SK-N-SH treated with all-trans-retinoic acid at 6 μM for 48 hours (cell line): Measurements from ENCODE around the gene FCHSD2.

Source experiments
- ATAC-seq: fragments of 200-7000 bp; cut with Tn5 transposase; 3 replicates; pipeline ENCODE4 v1.9.1; 2020; ENCODE audit warnings: mild to moderate bottlenecking, moderate library complexity
- ARNTL ChIP-seq: fragments of 450-650 bp; formaldehyde crosslinking; IDR thresholded peaks from 2 replicates; pipeline ENCODE4 v1.5.0; 2020; ENCODE audit warnings: low read depth, mild to moderate bottlenecking, moderate library complexity, borderline replicate concordance
- BACH2 ChIP-seq: fragments of 250-450 bp; sonication (Bioruptor Pico); IDR thresholded peaks from 2 replicates; pipeline ENCODE4 v1.9.0; 2021; ENCODE audit warnings: mild to moderate bottlenecking, borderline replicate concordance
- ESRRG ChIP-seq: fragments of 250-450 bp; sonication (Bioruptor Pico); IDR thresholded peaks from 2 replicates; pipeline ENCODE4 v1.6.1; 2021; ENCODE audit warnings: mild to moderate bottlenecking
- GLIS3 ChIP-seq: fragments of 250-450 bp; sonication (Bioruptor Pico); IDR thresholded peaks from 2 replicates; pipeline ENCODE4 v1.5.0; 2020; ENCODE audit warnings: mild to moderate bottlenecking, moderate library complexity
- ISL1 ChIP-seq: fragments of 250-450 bp; sonication (Bioruptor Pico); IDR thresholded peaks from 2 replicates; pipeline ENCODE4 v2.1.2; 2022; ENCODE audit warnings: mild to moderate bottlenecking, moderate library complexity
- PPARA ChIP-seq: fragments of 250-450 bp; sonication (Bioruptor Pico); IDR thresholded peaks from 2 replicates; pipeline ENCODE4 v1.5.0; 2020; ENCODE audit warnings: mild to moderate bottlenecking, borderline replicate concordance
- RARB ChIP-seq: fragments of 250-450 bp; sonication (Bioruptor Pico); IDR thresholded peaks from 2 replicates; pipeline ENCODE4 v1.8.0; 2021; ENCODE audit warnings: mild to moderate bottlenecking, moderate library complexity
- SNAI2 ChIP-seq: fragments of 250-450 bp; sonication (Bioruptor Pico); IDR thresholded peaks from 2 replicates; pipeline ENCODE4 v1.5.0; 2020; ENCODE audit warnings: mild to moderate bottlenecking, moderate library complexity
- TCF4 ChIP-seq: fragments of 250-450 bp; sonication (Bioruptor Pico); IDR thresholded peaks from 2 replicates; pipeline ENCODE4 v1.8.0; 2021; ENCODE audit warnings: mild to moderate bottlenecking, moderate library complexity, borderline replicate concordance
- TOX ChIP-seq: fragments of 250-450 bp; sonication (Bioruptor Pico); IDR thresholded peaks from 2 replicates; pipeline ENCODE4 v1.8.0; 2021; ENCODE audit warnings: mild to moderate bottlenecking, moderate library complexity, borderline replicate concordance
- ZC3H10 ChIP-seq: fragments of 250-450 bp; sonication (Bioruptor Pico); IDR thresholded peaks from 2 replicates; pipeline ENCODE4 v1.5.1; 2021; ENCODE audit warnings: mild to moderate bottlenecking, moderate library complexity
- ZFP30 ChIP-seq: fragments of 450-650 bp; formaldehyde crosslinking; IDR thresholded peaks from 2 replicates; pipeline ENCODE4 v1.5.0; 2022; ENCODE audit warnings: mild to moderate bottlenecking, moderate library complexity
- ZNF565 ChIP-seq: fragments of 450-650 bp; formaldehyde crosslinking; conservative IDR thresholded peaks from 2 replicates; pipeline ENCODE4 v1.5.0; 2020; ENCODE audit warnings: low read depth, mild to moderate bottlenecking, moderate library complexity
- ZNF70 ChIP-seq: fragments of 450-650 bp; formaldehyde crosslinking; IDR thresholded peaks from 2 replicates; pipeline ENCODE4 v1.5.0; 2020; ENCODE audit warnings: mild to moderate bottlenecking, moderate library complexity
- ZNF8 ChIP-seq: fragments of 450-650 bp; formaldehyde crosslinking; IDR thresholded peaks from 2 replicates; pipeline ENCODE4 v1.5.0; 2020; ENCODE audit warnings: mild to moderate bottlenecking, moderate library complexity
- TF ChIP-seq, protein P1 (sequence below): fragments of 250-450 bp; sonication (Bioruptor Pico); IDR thresholded peaks from 2 replicates; pipeline ENCODE4 v1.5.1; 2021; ENCODE audit warnings: mild to moderate bottlenecking, moderate library complexity
- TF ChIP-seq, protein P2 (sequence below): fragments of 250-450 bp; sonication (Bioruptor Pico); IDR thresholded peaks from 2 replicates; pipeline ENCODE4 v1.5.1; 2020; ENCODE audit warnings: low read depth, mild to moderate bottlenecking, moderate library complexity
- TF ChIP-seq, protein P3 (sequence below): fragments of 250-450 bp; sonication (Bioruptor Pico); IDR thresholded peaks from 2 replicates; pipeline ENCODE4 v1.8.0; 2021; ENCODE audit warnings: low read depth, mild to moderate bottlenecking, moderate library complexity, borderline replicate concordance
- TF ChIP-seq, protein P4 (sequence below): fragments of 250-450 bp; sonication (Bioruptor Pico); IDR thresholded peaks from 2 replicates; pipeline ENCODE4 v1.8.0; 2020; ENCODE audit warnings: mild to moderate bottlenecking, moderate library complexity, borderline replicate concordance

Gene FCHSD2

DNA sequence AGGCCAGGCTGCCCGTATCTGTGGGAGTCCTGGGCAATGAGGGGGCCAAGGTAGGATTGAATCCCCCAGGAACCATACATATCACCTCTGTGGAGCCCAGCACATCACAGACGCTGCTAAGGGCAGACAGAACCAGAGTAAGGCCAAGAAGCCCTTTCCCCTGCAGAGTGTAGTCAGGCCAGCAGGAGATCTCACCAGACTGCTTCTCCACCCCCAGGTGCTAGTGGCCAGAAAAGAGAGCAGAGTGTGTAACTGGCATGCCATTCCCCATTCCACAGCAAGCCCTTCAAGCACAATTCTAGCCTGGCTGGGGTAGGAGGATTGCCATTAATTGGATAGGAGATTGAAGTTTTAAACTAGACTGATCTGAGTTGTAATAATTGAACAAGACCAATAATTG is 28.0 kb upstream of the FCHSD2 start:
- TF ChIP-seq, protein P1, sequence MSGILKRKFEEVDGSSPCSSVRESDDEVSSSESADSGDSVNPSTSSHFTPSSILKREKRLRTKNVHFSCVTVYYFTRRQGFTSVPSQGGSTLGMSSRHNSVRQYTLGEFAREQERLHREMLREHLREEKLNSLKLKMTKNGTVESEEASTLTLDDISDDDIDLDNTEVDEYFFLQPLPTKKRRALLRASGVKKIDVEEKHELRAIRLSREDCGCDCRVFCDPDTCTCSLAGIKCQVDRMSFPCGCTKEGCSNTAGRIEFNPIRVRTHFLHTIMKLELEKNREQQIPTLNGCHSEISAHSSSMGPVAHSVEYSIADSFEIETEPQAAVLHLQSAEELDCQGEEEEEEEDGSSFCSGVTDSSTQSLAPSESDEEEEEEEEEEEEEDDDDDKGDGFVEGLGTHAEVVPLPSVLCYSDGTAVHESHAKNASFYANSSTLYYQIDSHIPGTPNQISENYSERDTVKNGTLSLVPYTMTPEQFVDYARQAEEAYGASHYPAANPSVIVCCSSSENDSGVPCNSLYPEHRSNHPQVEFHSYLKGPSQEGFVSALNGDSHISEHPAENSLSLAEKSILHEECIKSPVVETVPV (CRISPR knock-in tag): no peak
- peak; percentile 46 for ATAC-seq

DNA sequence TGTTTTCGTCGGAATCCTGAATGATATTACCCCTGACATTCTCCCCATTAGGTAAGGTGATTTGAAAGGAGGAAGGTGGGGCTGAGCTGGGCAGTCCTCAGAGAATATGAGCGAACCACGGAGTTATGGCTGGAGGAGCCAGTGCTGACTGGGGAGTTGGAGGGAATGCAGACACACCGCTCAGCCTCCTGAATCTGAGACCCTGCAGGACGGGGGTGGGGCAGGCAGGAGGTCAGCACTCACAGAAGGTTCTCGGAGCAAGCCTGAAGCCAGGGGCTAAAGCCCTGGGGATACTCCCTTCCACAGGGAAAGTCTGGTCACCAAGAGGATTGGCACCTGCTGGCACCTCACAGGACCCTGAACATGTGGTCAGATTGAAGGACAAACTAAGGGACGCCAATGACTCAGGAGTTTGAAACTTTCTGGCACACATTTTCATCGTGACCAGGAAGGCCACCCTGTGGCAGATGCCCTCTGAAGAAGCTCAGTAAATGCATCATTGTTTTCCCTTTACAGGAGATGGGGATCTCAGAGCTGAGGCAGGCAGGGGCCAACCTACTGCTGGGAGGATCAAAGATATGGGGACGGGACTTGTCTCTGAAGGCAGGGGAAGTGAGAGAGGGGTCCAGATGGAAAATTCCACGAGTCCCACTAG is 26.9 kb upstream of the FCHSD2 start:
- ATAC-seq: no peak
- TF ChIP-seq, protein P2, sequence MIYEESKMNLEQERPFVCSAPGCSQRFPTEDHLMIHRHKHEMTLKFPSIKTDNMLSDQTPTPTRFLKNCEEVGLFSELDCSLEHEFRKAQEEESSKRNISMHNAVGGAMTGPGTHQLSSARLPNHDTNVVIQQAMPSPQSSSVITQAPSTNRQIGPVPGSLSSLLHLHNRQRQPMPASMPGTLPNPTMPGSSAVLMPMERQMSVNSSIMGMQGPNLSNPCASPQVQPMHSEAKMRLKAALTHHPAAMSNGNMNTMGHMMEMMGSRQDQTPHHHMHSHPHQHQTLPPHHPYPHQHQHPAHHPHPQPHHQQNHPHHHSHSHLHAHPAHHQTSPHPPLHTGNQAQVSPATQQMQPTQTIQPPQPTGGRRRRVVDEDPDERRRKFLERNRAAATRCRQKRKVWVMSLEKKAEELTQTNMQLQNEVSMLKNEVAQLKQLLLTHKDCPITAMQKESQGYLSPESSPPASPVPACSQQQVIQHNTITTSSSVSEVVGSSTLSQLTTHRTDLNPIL: no peak
- TF ChIP-seq GLIS3 (CRISPR knock-in tag) (no peak), RARB (no peak), ZFP30 (CRISPR knock-in tag) (no peak), ZC3H10 (CRISPR knock-in tag) (no peak), ZNF565 (CRISPR knock-in tag) (no peak), TOX (CRISPR knock-in tag) (no peak)
- TF ChIP-seq, protein P1 (CRISPR knock-in tag): no peak
- TF ChIP-seq, protein P3, sequence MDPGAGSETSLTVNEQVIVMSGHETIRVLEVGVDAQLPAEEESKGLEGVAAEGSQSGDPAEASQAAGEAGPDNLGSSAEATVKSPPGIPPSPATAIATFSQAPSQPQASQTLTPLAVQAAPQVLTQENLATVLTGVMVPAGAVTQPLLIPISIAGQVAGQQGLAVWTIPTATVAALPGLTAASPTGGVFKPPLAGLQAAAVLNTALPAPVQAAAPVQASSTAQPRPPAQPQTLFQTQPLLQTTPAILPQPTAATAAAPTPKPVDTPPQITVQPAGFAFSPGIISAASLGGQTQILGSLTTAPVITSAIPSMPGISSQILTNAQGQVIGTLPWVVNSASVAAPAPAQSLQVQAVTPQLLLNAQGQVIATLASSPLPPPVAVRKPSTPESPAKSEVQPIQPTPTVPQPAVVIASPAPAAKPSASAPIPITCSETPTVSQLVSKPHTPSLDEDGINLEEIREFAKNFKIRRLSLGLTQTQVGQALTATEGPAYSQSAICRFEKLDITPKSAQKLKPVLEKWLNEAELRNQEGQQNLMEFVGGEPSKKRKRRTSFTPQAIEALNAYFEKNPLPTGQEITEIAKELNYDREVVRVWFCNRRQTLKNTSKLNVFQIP: no peak
- TF ChIP-seq, all 23 proteins: peak for 0

DNA sequence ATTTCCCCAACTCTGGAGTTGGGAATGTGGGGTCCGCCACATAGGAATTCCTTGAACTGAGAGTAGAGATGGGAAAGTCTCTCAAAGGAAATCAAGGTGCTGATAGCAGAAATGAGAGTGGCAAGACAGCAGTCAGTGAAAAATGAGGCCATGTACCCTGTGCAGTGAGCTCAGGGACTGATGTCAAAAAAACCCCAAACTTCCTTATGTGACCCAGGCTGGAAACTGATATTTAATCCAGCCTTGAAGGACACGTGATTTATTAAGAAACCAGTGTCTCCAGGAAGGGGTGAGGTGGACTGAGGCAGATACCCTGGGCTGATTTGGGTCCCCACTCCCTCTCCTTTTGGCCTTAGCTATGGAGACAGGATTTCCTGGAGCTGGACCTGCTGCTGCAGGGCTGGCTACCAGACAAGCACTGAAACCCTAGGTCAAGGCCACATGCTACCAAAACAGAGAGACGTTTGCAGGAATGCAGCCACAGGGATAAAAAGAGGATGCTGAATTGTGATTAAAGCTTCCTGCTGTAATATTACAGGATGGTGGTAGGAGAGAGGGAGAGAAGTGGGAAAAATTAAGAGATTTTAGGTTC is 25.3 kb upstream of the FCHSD2 start:
- ATAC-seq: no peak
- TF ChIP-seq, protein P2: no peak
- TF ChIP-seq RARB: no peak
- TF ChIP-seq TCF4 (CRISPR knock-in tag): no peak

DNA sequence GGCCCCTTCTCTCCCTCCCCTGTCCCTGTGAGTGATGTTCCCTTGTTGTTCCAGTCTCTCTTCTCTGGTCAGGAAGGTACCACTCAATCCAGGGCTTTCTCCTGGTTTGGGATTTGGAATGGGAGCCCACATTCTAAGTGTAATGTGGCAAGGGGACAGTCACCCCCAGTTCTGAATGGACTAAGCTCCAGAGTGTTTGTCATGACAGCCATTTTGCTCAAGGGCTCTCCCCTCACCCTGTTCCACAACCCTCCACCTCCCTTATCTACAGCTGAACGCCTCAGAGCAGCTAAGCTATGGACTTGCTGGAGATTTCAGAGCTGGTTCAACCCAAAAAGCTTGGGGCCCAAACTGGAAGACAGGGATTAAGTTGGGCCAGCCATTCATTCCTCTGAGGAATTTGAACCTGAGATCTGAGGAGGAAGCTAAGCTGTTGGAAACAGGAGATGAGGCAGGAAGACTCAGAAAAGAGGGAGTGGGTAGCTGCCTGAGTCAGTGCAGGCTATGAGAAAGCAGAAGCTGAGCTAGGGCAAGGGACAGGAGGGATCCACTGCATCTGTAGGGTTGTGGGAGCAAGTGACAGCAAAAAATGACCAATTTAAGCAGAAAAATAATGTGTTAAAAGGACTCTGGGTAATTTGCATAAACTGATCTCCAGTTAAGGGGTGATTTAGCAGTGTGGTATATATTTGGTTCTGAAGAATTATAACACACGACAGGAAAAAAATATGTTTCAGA is 22.9 kb upstream of the FCHSD2 start:
- ATAC-seq: no peak
- TF ChIP-seq, protein P4, sequence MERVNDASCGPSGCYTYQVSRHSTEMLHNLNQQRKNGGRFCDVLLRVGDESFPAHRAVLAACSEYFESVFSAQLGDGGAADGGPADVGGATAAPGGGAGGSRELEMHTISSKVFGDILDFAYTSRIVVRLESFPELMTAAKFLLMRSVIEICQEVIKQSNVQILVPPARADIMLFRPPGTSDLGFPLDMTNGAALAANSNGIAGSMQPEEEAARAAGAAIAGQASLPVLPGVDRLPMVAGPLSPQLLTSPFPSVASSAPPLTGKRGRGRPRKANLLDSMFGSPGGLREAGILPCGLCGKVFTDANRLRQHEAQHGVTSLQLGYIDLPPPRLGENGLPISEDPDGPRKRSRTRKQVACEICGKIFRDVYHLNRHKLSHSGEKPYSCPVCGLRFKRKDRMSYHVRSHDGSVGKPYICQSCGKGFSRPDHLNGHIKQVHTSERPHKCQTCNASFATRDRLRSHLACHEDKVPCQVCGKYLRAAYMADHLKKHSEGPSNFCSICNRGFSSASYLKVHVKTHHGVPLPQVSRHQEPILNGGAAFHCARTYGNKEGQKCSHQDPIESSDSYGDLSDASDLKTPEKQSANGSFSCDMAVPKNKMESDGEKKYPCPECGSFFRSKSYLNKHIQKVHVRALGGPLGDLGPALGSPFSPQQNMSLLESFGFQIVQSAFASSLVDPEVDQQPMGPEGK (CRISPR knock-in tag): no peak
- TF ChIP-seq, protein P1 (CRISPR knock-in tag): no peak
- TF ChIP-seq TOX (CRISPR knock-in tag) (no peak), ZNF8 (CRISPR knock-in tag) (no peak), RARB (no peak), SNAI2 (CRISPR knock-in tag) (no peak), BACH2 (CRISPR knock-in tag) (no peak), ISL1 (CRISPR knock-in tag) (no peak), PPARA (CRISPR knock-in tag) (no peak), ZNF565 (CRISPR knock-in tag) (no peak), ARNTL (CRISPR knock-in tag) (no peak), ZNF70 (CRISPR knock-in tag) (no peak), ESRRG (no peak)
- TF ChIP-seq, protein P3: no peak
